ENCODE data around the gene WDR46. TPM values are rescaled to one million over a fixed set of nuclear protein-coding genes. Genes with fewer than 3 reads are reported as not detected.

Gene WDR46
- total RNA-seq, 1 experiment from 2014 or later, result 170 TPM

DNA sequence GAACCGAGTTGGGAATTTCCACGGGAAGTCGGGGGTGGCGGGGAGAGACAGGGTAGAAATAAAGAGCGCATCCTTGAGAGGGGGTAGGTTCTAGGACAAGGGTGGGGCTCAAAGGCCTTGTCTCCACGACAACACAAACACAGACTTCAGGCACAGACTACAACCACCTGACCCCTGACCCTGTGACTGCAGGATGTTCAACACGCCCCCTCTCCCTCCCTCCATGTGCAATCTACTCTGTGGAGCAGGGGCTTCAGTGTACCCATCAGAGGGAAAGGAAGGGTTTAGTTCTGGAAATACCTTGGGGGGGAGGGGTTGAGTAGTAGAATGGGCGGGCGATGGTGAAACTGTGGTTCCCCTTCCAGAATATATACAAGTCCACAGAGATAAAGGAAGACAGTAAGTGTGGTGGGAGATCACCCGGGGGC, 25.5 kb upstream of the WDR46 start:
- DNase-seq (ENCODE audit: low read depth), result peak; percentile 74

GRCh38 chr6:33313709-33314514, 24.9 kb upstream of the WDR46 start, which contains the start of gene TAPBP:
TAPBP (minus strand) TSS chr6:33314078; CDS start chr6:33314041, 37 bp downstream.
- peak; percentile 62 for DNase-seq (ENCODE audit: low read depth)

- DNase-seq (ENCODE audit: low read depth), result peak; percentile 17
These were observed 24.2 kb upstream of the WDR46 start for GRCh38 chr6:33313105-33313708.

DNA sequence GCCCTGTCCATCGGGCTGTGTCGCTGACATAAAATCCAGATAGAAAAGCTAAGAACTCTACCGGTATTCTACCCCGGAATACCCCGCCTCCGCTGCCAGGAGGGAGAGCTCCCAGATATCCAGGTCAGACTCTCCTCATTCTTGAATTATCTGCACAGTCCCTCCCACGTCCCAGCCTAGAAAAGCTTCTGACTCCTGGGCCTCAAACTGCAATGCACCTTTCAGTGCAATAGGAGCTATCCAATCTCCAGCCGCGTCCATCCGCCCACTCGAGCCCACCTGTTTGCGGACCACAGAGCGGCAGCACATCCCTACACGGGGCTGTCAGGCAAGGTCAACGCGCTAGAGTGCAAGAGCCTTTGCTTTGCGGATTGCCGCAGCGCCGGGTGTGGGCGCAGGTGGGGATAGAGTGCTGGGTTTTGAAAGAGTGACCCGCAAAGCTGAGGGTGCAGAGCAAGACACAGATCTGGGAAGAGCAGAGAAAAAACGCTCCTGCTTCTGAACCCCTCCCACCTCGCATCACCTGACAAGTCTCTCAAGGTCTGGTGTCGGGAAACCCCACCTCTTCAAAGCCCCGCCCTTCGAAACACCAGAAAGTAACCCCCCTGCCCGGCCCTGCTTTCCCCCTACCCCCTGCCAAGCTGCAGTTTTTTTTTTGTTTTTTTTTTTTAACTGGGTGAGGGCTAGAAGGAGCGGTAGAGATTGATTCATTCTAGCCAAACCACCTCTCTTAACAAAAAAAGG, 23.5 kb upstream of the WDR46 start:
- peak; percentile 67 for DNase-seq (ENCODE audit: low read depth)

DNA sequence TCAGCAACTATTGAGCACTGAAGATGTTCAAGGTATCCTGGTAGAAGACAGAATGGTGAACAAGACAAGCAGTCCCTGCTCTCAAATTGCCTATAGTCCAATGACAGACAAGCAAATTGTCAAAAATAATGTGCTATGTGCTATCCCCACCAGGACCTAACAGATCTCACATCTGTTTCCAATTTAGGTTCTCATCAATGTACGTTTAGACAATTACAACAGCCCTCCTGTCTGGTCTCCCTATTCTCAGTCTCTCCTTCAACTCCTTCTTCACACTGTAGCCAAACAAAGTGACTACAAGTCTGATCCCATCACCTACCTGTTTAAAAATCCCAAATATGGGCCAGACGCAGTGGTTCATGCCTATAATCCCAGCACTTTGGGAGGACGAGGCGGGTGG, 17.3 kb upstream of the WDR46 start:
- no peak for DNase-seq (ENCODE audit: low read depth)

DNA sequence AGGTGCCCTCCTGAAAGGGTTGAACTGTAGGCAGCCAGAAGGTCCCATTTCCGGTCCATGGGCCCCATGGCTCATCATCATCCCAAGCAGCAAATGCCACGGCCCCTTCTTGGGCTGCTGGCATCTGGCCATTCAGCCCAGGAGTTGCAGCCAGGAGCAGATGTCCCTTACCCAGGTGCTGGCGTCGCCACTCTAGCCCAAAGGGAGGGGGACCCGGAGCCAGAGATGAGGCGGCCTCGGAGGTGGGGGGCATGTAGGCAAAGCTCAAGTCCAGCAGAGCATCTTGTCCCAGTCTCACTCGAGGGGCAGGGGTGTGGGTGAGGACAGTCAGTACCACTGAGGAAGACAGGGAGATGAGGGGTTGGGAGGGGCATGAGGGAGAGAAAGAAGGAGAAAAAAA, 16.0 kb upstream of the WDR46 start:
- DNase-seq (ENCODE audit: low read depth), result no peak

- DNase-seq (ENCODE audit: low read depth), result no peak
These were observed 15.2 kb upstream of the WDR46 start for GRCh38 chr6:33304216-33304615.

- DNase-seq (ENCODE audit: low read depth), result no peak
These were observed 12.8 kb upstream of the WDR46 start for GRCh38 chr6:33301877-33302276.

- peak; percentile 90 for DNase-seq (ENCODE audit: low read depth)
These were observed 10.4 kb upstream of the WDR46 start for GRCh38 chr6:33299237-33299944.

DNA sequence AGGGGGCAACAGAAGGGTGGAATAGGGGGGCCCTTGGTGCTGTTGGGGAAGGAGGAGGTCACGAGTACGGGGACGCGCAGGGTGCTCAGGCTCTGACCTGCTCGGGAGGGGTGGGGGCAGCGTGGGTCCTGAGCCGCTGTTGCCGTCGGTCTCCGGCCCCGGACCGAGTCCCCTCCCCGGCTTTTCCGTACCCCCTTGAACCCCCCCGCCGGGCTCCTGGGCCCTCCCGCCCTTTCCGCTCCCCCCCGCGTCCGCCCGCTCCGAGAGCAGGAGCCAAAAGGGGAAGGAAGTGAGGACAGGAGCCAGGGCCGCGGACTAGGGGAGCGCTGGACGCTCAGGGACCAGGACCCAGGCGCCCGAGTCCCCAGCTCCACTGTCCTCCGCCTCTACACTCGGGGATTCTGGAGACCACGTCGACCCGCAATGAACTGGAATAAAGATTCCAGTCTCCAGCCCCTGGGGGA, 9.8 kb upstream of the WDR46 start, which contains the start of gene RGL2:
RGL2 (minus strand) TSS at position 170 of the 464 bp plus-strand sequence. CDS start 332 bp downstream, outside the sequence.
- no peak for DNase-seq (ENCODE audit: low read depth)

GRCh38 chr6:33297956-33298772, 9.1 kb upstream of the WDR46 start:
- peak; percentile 85 for DNase-seq (ENCODE audit: low read depth)

GRCh38 chr6:33297406-33297955, 8.4 kb upstream of the WDR46 start:
- peak; percentile 51 for DNase-seq (ENCODE audit: low read depth)

DNA sequence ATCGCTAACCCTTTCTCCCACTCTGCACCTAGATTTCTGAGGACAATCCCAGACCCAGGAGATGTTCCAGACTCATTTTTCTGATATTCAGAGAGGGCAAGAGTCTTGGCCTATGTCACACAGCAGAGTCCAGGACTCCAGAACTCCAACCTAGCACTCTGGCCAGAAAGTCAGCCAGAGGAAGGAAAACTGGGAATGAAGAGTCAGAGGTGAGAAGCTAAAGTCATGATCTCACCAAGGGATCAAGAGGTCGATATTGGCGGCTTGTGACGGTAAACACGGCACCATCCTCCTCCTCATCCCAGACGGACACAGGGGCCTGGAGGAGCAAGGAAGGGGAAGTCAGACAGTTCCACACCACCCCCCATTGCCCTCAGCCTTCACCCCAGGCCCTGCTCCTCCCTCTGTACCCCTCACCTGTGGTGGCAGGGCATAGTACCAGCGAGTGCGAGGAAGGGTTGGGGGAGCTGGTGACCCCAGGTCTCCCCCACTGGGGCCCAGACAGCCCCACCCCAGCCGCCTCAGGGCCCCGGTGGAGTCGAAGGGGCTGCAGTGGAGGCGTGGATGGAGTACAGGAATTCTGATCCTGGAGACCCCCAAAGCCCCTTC, 7.9 kb upstream of the WDR46 start:
- DNase-seq (ENCODE audit: low read depth), result no peak

GRCh38 chr6:33295621-33296369, 6.8 kb upstream of the WDR46 start:
- DNase-seq (ENCODE audit: low read depth), result no peak

GRCh38 chr6:33294086-33294823, 5.2 kb upstream of the WDR46 start:
- no peak for DNase-seq (ENCODE audit: low read depth)

- no peak for DNase-seq (ENCODE audit: low read depth)
These were observed 4.1 kb upstream of the WDR46 start for GRCh38 chr6:33292996-33293682.

- DNase-seq (ENCODE audit: low read depth), result no peak
These were observed 1.4 kb upstream of the WDR46 start for GRCh38 chr6:33290459-33290858.
